PC-3 (cell line): ENCODE data around the gene FLT1. TPM values are rescaled to one million over a fixed set of nuclear protein-coding genes. Genes with fewer than 3 reads are reported as not detected.

Source experiments
- ATAC-seq: fragments of 200-7000 bp; cut with Tn5 transposase; 2 replicates; pipeline ENCODE4 v1.9.1; 2020; ENCODE audit warnings: mild to moderate bottlenecking, moderate library complexity
- BruUV-seq: library from RNA; stranded (reverse); fragments of 400-500 nt; replicated peaks from 2 replicates; lab custom pipeline; 2021; lab: Mats Ljungman, UMichigan
- CTCF ChIA-PET: fragments of 300-600 bp; sonication (Branson Sonifier 250); formaldehyde crosslinking; loops from one replicate; lab custom pipeline; 2022; ENCODE audit warnings: antibody characterized with exemption; lab: Charles Lee
- POLR2A ChIA-PET: fragments of 300-600 bp; sonication (Branson Sonifier 250); formaldehyde crosslinking; loops from one replicate; lab custom pipeline; 2022; ENCODE audit warnings: antibody characterized with exemption; ENCODE audit not compliant: unreplicated experiment; lab: Charles Lee
- DNase-seq: peaks from one replicate; pipeline ENCODE4 v3.0.0-alpha.2; 2015
- H2AFZ ChIP-seq: fragments of 300-600 bp; sonication (generic); 2 replicates; pipeline ENCODE4 v1.6.0; 2016; ENCODE audit warnings: antibody characterized with exemption, low read length
- H3F3A ChIP-seq: fragments of 300-600 bp; sonication (generic); one replicate; pipeline ENCODE4 v1.6.0; 2017; ENCODE audit warnings: antibody characterized with exemption, low read length, control low read depth, mild to moderate bottlenecking; ENCODE audit not compliant: unreplicated experiment
- H3K27ac ChIP-seq: fragments of 300-600 bp; sonication (generic); 2 replicates; pipeline ENCODE4 v1.5.1; 2016; ENCODE audit warnings: mild to moderate bottlenecking, low read length
- H3K27me3 ChIP-seq: fragments of 300-600 bp; sonication (generic); 2 replicates; pipeline ENCODE4 v1.6.1; 2016; ENCODE audit warnings: low read length, mixed read lengths
- H3K36me3 ChIP-seq: fragments of 300-600 bp; sonication (generic); 2 replicates; pipeline ENCODE4 v1.6.1; 2016; ENCODE audit warnings: low read depth, mixed run types, low read length, mixed read lengths
- H3K4me1 ChIP-seq: fragments of 300-600 bp; sonication (generic); 2 replicates; pipeline ENCODE4 v1.5.1; 2016; ENCODE audit warnings: low read length; ENCODE audit not compliant: insufficient read depth
- H3K4me2 ChIP-seq: fragments of 300-600 bp; sonication (generic); 2 replicates; pipeline ENCODE4 v1.6.0; 2016; ENCODE audit warnings: low read length
- H3K4me3 ChIP-seq: fragments of 300-600 bp; sonication (generic); 2 replicates; pipeline ENCODE4 v1.5.1; 2016; ENCODE audit warnings: mild to moderate bottlenecking, low read length, mixed read lengths
- H3K79me2 ChIP-seq: fragments of 300-600 bp; sonication (generic); 2 replicates; pipeline ENCODE4 v1.6.1; 2017; ENCODE audit warnings: low read length, mixed read lengths
- H3K9ac ChIP-seq: fragments of 300-600 bp; sonication (generic); 2 replicates; pipeline ENCODE4 v1.6.0; 2016; ENCODE audit warnings: mild to moderate bottlenecking, low read length
- H3K9me2 ChIP-seq: fragments of 300-600 bp; sonication (generic); replicated peaks from 2 replicates; pipeline ENCODE4 v1.6.1; 2016; ENCODE audit warnings: mixed run types, low read length, mixed read lengths
- H3K9me3 ChIP-seq: fragments of 300-600 bp; sonication (generic); 2 replicates; pipeline ENCODE4 v1.6.1; 2016; ENCODE audit warnings: low read length, mixed read lengths
- H4K20me1 ChIP-seq: fragments of 300-600 bp; sonication (generic); 2 replicates; pipeline ENCODE4 v1.6.1; 2016; ENCODE audit warnings: low read length, mixed read lengths
- EZH2 ChIP-seq: fragments of 300-600 bp; sonication (generic); IDR thresholded peaks from one replicate; pipeline ENCODE4 v1.6.1; 2017; ENCODE audit warnings: antibody characterized with exemption, mild to moderate bottlenecking, low read length; ENCODE audit not compliant: unreplicated experiment
- EZH2phosphoT487 ChIP-seq: fragments of 300-600 bp; sonication (generic); IDR thresholded peaks from 2 replicates; pipeline ENCODE4 v1.6.1; 2018; ENCODE audit warnings: mild to moderate bottlenecking, antibody characterized with exemption, low read length, borderline replicate concordance
- intact Hi-C: fragments of 100-400 bp; cut with micrococcal nuclease; formaldehyde crosslinking; loops from 2 replicates; pipeline ENCODE4 v1.9.0; 2023
- total RNA-seq: library from RNA; depleted of rRNA; stranded (reverse); fragments of >200 nt; gene quantifications from 2 replicates; pipeline ENCODE4 v1.2.3, GENCODE V29; 2014
- TF ChIP-seq, protein P1 (sequence below): fragments of 300-600 bp; sonication (generic); conservative IDR thresholded peaks from 2 replicates; pipeline ENCODE4 v1.5.1; 2017; ENCODE audit warnings: antibody characterized with exemption, low read depth, mild to moderate bottlenecking, low read length

FLT1 gene
- total RNA-seq, 1 experiment from 2014 or later = 1.2 TPM

DNA sequence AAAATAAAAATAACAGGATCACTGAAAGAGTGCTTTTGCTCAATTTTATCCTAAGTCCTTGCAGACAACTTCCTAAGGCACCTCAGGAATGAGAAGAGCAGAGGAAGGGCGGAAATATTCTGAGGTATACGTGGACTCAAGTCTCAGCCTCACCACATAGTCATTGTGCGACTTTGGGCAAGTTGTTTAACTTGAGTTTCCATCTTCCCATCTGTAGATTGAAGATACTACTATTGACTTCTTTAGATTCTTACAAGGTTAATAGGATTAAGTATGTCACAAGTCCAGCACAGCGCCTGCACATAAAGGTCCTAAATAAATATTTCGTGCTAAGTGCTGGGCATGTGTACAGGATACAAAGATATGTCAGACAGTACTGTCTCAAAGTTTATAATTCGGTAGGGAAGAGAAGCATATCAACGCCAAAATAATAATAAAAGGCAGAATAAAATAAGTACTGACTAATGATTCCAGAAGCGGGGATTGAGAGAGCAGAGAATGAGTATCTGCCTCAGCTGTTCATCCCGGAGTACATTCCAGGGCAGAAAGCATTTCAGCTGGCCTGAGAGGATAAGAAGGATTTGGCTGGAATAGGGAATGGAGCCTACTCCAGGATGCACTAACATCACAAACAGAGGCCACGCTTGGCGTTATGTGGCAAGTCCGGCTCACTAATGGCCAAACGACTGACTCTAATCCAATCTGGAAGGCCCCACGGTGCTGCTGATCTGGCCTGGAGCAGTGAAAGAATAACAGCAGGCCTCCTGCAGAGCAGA is 139.7 kb downstream of the FLT1 start:
- ATAC-seq (no peak), DNase-seq (no peak)
- no peaks in the 10 kb centered on the region for H3K79me2 ChIP-seq
- no peaks in the 10 kb centered on the region for H3K4me1 ChIP-seq
- intact Hi-C loops = no loop called here
- H2AFZ ChIP-seq = no peak overlapping the region
- no peak overlapping the region for H3K4me2 ChIP-seq
- no peaks in the 10 kb centered on the region for H4K20me1 ChIP-seq
- H3K9me2 ChIP-seq = no peaks in the 10 kb centered on the region
- H3K4me3 ChIP-seq = no peak overlapping the region
- H3K27ac ChIP-seq = no peak overlapping the region
- POLR2A ChIA-PET = no interaction called here
- H3K36me3 ChIP-seq = no peaks in the 10 kb centered on the region
- H3F3A ChIP-seq = no peaks in the 10 kb centered on the region
- CTCF ChIA-PET = no interaction called here
- no peaks in the 10 kb centered on the region for H3K9me3 ChIP-seq
- no TSS peak for BruUV-seq
- TF ChIP-seq EZH2phosphoT487 = no peak
- no peak overlapping the region for H3K9ac ChIP-seq
- peaks cover 30% of the 10 kb centered on the region for H3K27me3 ChIP-seq

DNA sequence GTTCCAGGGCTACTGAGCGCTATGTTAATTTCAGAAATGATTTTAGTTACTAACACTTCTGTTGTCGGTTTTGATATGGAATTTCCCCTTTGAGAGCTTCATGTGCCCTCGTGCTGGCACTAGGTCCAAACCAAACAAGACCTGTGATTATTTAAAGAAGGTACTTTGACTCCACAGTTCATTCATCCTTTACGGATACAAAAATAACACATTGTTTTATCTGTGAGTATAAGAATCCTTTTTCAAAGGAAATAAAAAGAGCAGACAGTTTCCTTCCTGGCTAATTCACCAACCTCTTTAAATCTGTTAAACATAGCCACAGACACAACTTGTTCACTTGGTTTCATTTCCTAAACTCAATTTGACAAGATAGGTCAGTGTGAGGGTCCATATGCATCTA is 141.2 kb downstream of the FLT1 start:
- intact Hi-C loops = no loop called here
- Histone ChIP-seq H3K4me3 (no peak overlapping the region), H3K79me2 (no peaks in the 10 kb centered on the region), H3F3A (no peaks in the 10 kb centered on the region), H4K20me1 (no peaks in the 10 kb centered on the region), H3K9me3 (no peaks in the 10 kb centered on the region), H3K27me3 (peaks cover 41% of the 10 kb centered on the region), H3K4me2 (no peak overlapping the region), H3K9me2 (no peaks in the 10 kb centered on the region), H3K36me3 (no peaks in the 10 kb centered on the region), H3K9ac (no peak overlapping the region), H3K27ac (no peak overlapping the region), H3K4me1 (no peaks in the 10 kb centered on the region), H2AFZ (no peak overlapping the region)
- CTCF ChIA-PET = no interaction called here
- BruUV-seq = no TSS peak
- POLR2A ChIA-PET = interaction anchor here (0.6 kb wide), 1 partner anchor 98 kb away, joined by 7 read pairs; no protein-coding TSS in a partner anchor
- ATAC-seq = no peak
- DNase-seq = no peak
- TF ChIP-seq, protein P1, sequence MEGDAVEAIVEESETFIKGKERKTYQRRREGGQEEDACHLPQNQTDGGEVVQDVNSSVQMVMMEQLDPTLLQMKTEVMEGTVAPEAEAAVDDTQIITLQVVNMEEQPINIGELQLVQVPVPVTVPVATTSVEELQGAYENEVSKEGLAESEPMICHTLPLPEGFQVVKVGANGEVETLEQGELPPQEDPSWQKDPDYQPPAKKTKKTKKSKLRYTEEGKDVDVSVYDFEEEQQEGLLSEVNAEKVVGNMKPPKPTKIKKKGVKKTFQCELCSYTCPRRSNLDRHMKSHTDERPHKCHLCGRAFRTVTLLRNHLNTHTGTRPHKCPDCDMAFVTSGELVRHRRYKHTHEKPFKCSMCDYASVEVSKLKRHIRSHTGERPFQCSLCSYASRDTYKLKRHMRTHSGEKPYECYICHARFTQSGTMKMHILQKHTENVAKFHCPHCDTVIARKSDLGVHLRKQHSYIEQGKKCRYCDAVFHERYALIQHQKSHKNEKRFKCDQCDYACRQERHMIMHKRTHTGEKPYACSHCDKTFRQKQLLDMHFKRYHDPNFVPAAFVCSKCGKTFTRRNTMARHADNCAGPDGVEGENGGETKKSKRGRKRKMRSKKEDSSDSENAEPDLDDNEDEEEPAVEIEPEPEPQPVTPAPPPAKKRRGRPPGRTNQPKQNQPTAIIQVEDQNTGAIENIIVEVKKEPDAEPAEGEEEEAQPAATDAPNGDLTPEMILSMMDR = no peak
- TF ChIP-seq EZH2phosphoT487 = no peak
- no peak for TF ChIP-seq EZH2

DNA sequence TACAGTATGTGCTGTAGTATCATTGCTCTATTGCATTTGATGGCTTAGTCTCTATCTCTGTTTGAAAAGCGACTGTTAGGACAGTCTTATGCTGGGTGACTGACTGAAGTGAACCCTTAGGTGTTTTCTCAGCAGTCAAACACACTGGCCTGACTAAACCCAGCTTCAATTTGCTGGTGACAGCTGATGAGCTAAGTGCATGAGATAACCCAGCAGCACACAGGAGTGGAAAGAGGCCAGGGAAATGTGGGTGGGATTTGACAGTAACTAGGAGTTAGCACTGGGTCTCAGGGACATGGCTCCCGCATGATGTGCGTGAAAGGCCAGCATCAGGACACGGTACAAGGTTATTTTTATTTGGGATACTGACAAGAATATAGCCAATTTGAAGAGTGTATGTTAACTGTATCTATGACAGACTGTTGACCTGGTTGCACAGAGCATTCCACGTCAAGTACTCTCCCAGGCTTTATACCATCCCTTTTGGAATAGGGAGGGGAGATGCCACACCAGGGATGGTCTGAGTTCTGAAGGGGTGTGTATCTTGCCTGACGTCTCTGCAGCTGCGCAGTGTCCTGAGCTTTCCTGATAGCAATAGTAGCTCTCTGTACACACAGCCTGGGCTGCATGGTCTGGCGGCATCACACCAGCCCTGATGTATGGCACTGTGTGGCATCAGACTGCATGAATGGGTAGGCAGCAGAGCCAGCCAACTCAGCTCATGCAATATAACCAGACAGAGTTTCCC is 144.8 kb downstream of the FLT1 start:
- no peak overlapping the region for H2AFZ ChIP-seq
- POLR2A ChIA-PET = no interaction called here
- H3K9me2 ChIP-seq = no peaks in the 10 kb centered on the region
- peaks cover 39% of the 10 kb centered on the region for H3K27me3 ChIP-seq
- no peaks in the 10 kb centered on the region for H3K79me2 ChIP-seq
- CTCF ChIA-PET = no interaction called here
- intact Hi-C loops = no loop called here
- no peaks in the 10 kb centered on the region for H4K20me1 ChIP-seq
- TF ChIP-seq EZH2phosphoT487 = no peak
- no peaks in the 10 kb centered on the region for H3F3A ChIP-seq
- no peak overlapping the region for H3K27ac ChIP-seq
- no peak for ATAC-seq
- H3K9me3 ChIP-seq = no peaks in the 10 kb centered on the region
- H3K4me3 ChIP-seq = no peak overlapping the region
- no peak overlapping the region for H3K4me2 ChIP-seq
- H3K4me1 ChIP-seq = no peaks in the 10 kb centered on the region
- H3K36me3 ChIP-seq = no peaks in the 10 kb centered on the region
- H3K9ac ChIP-seq = no peak overlapping the region
- no TSS peak for BruUV-seq
- no peak for DNase-seq
